HG02759 (cell line): ENCODE data around the gene CDCA4.

ENCODE experiments used
- ATAC-seq: cut with Tn5 transposase; IDR thresholded peaks from one replicate; pipeline ENCODE4 v1.9.1; 2021; ENCODE audit warnings: mild to moderate bottlenecking, moderate library complexity; ENCODE audit not compliant: unreplicated experiment

CDCA4 gene

GRCh38 chr14:105019861-105020814, 745 bp downstream of the CDCA4 start:
- ATAC-seq = peak; percentile 24

- ATAC-seq = no peak
Measured at GRCh38 chr14:105018414-105018813, 2.5 kb downstream of the CDCA4 start.

GRCh38 chr14:105015905-105016304, 5.0 kb downstream of the CDCA4 start:
- no peak for ATAC-seq

GRCh38 chr14:105015242-105015641, 5.6 kb downstream of the CDCA4 start:
- ATAC-seq = no peak

GRCh38 chr14:105014631-105015030, 6.3 kb downstream of the CDCA4 start:
- ATAC-seq = no peak

GRCh38 chr14:105014032-105014431, 6.9 kb downstream of the CDCA4 start:
- no peak for ATAC-seq

GRCh38 chr14:105013150-105013785, 7.6 kb downstream of the CDCA4 start:
- no peak for ATAC-seq

- no peak for ATAC-seq
Measured at GRCh38 chr14:105012171-105012985, 8.5 kb downstream of the CDCA4 start.

- ATAC-seq = no peak
Measured at GRCh38 chr14:105011312-105011990, 9.4 kb downstream of the CDCA4 start.

GRCh38 chr14:105010891-105011291, 10.0 kb downstream of the CDCA4 start:
- no peak for ATAC-seq

GRCh38 chr14:105010106-105010505, 10.8 kb downstream of the CDCA4 start:
- ATAC-seq = no peak

- ATAC-seq = no peak
Measured at GRCh38 chr14:105007593-105008264, 13.2 kb downstream of the CDCA4 start.

GRCh38 chr14:105006831-105007592, 13.9 kb downstream of the CDCA4 start:
- ATAC-seq = no peak

GRCh38 chr14:105005929-105006830, 14.7 kb downstream of the CDCA4 start:
- no peak for ATAC-seq

- no peak for ATAC-seq
Measured at GRCh38 chr14:105005329-105005928, 15.5 kb downstream of the CDCA4 start.

- no peak for ATAC-seq
Measured at GRCh38 chr14:104999361-104999760, 21.5 kb downstream of the CDCA4 start.

- ATAC-seq = no peak
Measured at GRCh38 chr14:104998801-104999200, 22.1 kb downstream of the CDCA4 start.

- no peak for ATAC-seq
Measured at GRCh38 chr14:104996483-104996882, 24.4 kb downstream of the CDCA4 start.
